ENCODE measurements around the gene ANGPTL7. TPM values are rescaled to one million over a fixed set of nuclear protein-coding genes. Genes with fewer than 3 reads are reported as not detected.

Gene ANGPTL7
- total RNA-seq, result 2.9 and 6.8 TPM in 2 replicates

GRCh38 chr1:11188858-11189451 lies at the start of gene ANGPTL7:
TSS of gene ANGPTL7 (plus strand) at chr1:11189355. CDS start at chr1:11189580, 225 bp downstream.

Small RNA genes lying within 50 kb of the gene (small RNA-seq; reads per million reads assigned to genes)
- gene RNU6-291P (not detected), gene RNU6-537P (not detected), gene RPL39P6 (not detected)

Other genes starting within 250 kb of the ANGPTL7 start
- gene TARDBP, start 176.7 kb upstream of the ANGPTL7 start, total RNA-seq, result 59.3 and 71.3 TPM in 2 replicates
- gene MASP2, start 142.1 kb upstream of the ANGPTL7 start, total RNA-seq, result 0.11 TPM in 1 of 2 replicates, not detected in the other
- 21.2 and 27.2 TPM in 2 replicates for gene SRM, start 129.3 kb upstream of the ANGPTL7 start, total RNA-seq
- 54.0 and 58.9 TPM in 2 replicates for gene EXOSC10, start 89.5 kb upstream of the ANGPTL7 start, total RNA-seq
- 32.9 and 34.3 TPM in 2 replicates for gene MTOR, start 73.2 kb downstream of the ANGPTL7 start, total RNA-seq
- 7.7 and 9.1 TPM in 2 replicates for gene UBIAD1, start 83.8 kb downstream of the ANGPTL7 start, total RNA-seq

Measured in articular chondrocyte of knee joint (primary cell).